GM18873 (cell line): Measurements from ENCODE around the gene PAPOLG.
"Not testable (repeated sequence)": the region's sequence is repeated elsewhere in the genome, so short reads cannot be mapped to it uniquely, and the experiment has no call there.

Source experiments
- ATAC-seq: cut with Tn5 transposase; IDR thresholded peaks from one replicate; pipeline ENCODE4 v1.9.1; 2021; ENCODE audit warnings: mild to moderate bottlenecking, moderate library complexity, moderate number of reproducible peaks; ENCODE audit not compliant: unreplicated experiment, low FRiP score

The PAPOLG gene

DNA sequence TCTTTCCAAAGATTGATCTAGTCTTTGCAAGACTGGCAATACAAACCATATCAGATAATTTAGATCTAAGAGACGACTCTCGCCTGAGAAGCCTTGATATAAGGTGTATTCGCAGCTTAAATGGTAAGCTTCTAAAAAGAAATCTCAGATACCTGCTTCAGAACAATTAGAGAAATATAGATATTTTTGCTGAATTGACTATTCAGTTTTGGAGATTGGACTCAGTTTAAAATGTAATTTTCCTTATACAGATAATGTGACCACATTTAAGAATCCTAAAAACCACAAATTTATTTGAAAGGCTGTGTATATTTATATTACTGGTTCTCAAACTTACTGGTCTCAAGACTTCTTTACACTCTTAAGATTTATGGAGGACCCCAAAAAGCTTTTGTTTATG lies 15.4 kb downstream of the PAPOLG start:
- ATAC-seq: no peak

DNA sequence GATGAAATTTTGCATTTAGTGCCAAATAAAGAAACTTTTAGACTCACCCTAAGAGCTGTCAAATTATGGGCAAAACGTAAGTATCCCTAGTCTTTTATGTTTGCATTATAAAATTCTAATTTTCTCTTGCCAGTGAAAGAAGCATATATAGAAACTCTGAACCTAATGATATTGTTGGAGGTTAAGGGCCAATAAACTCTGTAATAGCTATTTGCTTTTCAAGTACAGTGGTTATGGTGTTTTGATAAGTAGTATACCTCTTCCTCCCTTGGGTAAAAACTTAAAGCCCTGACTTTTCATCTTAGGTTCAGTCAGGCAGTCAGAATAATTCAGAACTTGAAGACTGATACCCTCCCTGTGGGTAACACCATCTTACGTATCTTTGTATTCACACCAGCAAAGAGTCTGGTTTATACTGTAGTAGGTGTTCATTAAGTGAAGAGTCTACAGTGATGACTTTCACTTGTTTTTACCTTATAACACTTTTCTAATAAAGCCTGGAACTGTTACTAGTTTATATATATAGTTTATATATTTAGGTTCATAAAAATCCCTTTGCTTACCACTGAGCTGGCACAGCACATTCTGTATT lies 19.1 kb downstream of the PAPOLG start:
- ATAC-seq: no peak

DNA sequence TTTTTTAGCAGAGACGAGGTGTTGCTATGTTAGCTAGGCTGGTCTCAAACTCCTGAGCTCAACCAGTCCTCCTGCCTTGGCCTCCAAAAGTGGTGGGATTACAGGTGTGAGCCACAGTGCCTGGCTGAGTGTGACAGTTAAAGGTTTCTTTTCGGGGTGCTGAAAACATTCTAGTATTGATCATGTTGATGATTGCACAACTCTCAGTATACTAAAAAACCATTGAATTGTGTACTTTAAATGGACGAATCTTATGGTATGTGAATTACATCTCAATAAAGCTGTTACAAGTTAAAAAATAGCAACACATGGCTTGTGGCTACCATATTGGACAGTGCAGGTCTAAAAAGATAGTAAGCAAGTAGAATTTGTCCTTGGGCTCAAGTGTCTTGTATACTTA lies 22.3 kb downstream of the PAPOLG start:
- no peak for ATAC-seq

DNA sequence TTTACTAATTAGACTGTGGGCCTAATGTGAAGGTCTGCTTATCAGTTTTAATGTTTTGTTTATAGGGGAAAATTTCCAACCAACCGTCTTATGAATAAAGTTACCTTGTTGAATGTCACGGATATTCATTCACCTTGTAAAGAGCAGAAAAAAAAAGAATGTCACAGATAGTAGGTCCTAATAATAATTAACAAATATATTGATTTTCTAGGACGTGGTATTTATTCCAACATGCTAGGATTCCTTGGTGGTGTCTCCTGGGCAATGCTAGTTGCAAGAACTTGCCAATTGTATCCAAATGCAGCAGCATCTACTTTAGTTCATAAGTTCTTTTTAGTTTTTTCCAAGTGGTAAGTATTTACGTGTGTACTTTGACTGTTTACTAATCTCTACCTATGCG lies 23.4 kb downstream of the PAPOLG start:
- no peak for ATAC-seq

DNA sequence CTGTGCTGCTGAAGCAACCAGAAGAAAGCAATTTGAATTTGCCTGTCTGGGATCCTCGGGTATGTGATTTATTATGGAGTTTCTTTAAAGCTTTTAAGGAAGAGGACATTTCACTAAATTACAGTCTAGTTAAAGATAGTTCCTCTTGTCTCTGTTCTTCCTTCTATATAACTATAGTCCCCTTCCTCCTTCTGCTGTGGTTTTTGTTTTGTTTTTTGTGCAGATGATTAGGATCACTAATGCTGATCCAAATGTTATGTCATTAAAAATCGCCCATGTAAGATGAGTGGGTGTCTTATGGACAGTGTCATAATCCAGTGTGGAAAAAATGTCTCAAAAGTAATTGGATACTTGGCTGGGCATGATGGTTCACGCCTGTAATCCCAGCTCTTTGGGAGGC lies 24.7 kb downstream of the PAPOLG start:
- ATAC-seq: no peak

DNA sequence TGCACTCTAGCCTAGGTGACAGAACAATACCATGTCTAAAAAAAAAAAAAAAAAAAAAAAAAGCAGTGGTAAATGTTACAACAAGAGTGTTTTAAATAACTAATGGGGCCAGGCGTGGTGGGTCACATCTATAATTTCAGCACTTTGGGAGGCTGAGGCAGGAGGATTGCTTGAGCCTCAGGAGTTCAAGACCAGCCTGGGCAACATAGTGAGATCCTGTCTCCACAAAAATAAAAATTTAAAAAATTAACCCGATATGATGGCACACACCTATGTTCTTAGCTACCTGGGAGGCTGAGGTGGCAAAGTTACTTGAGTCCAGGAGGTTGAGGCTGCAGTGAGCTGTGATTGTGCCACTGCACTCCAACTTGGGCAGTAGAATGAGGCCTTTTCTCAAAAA lies 37.1 kb downstream of the PAPOLG start:
- ATAC-seq: no peak

DNA sequence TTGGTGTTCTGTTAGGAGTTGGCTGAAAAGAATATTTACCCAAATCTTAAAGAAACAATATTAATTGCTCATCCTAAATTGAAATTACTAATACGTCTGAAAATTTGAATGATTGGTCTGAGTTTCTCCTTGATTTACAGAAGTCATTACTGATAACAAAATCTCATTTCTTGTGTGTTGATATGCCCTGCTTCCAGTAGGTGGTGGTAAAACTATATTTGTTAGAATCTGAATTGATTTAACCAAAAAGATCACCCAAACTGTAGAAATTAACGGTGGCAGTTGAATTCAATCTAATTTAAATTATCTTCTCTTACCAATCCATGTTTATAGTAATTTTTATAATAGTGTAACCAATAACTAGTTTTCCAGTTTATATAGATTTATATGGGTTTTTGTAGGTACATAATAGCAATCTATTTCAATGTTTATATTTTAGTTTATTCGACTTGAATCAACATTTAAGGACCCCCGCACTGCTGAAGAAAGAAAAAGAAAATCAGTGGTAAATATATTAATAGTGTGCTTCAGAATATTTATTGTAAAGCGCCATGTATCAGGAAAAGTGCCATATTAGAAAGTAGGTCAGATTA lies 38.3 kb downstream of the PAPOLG start:
- ATAC-seq: no peak

DNA sequence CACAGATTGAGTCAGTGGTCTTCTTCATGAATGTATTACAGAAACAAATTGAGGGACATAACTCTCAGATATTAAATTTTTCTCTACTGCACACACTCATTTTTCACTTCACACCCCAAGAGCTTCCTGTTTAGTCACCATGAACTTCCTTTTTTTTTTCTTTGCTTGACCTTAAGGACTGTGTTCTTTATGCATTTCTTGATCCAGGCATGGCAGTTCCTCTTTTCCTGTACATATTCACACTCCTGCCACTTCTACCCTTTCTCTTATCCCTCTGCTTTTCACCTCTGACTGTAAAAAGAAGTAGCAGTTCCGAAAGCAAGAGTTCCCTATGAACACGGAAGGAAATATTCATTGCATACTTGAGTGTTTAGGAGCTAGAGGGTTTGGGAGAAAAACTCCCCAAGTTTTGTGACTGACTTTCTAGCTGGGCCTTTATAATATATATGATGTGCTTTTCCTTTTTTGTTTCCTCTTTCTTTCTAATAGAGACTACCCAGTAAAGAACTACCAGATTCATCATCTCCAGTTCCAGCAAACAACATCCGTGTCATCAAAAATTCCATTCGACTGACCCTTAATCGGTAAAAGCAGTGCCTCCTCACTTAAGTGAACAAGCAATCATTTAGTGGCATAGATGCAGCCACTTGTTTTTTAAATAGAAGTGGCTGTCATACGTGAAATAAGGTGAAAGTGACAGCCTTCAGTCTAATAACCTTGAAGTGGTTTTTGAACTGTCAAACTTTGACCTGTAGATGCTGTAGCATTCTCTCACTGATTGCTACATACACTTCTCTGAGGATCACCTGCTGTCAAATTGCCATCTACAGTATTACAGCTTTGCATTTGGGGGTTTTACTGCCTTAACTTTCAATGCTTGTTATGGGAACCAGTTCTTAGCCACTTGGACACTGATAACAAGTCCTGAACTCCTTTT lies 40.8 kb downstream of the PAPOLG start:
- no peak for ATAC-seq

DNA sequence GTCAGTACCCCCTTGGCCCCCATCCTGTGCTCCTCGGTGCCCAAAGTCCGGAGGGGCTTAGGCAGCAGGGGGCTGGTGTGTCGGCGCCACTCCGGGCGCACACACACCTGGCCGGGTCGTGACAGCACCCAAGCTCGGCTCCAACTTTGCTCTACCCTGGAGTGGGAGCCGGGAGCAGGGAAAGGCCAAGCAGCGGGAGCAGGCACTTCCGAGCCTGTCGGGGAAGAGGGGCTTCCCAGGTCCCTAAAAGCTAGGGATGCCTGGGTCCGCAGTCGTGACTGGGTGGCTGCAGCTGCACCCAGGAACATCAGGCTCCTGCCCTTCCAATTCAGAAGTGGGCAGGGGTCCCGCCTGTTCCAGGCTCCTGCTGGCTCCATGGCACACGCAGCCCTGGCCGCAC lies 48.4 kb downstream of the PAPOLG start:
- no peak for ATAC-seq

DNA sequence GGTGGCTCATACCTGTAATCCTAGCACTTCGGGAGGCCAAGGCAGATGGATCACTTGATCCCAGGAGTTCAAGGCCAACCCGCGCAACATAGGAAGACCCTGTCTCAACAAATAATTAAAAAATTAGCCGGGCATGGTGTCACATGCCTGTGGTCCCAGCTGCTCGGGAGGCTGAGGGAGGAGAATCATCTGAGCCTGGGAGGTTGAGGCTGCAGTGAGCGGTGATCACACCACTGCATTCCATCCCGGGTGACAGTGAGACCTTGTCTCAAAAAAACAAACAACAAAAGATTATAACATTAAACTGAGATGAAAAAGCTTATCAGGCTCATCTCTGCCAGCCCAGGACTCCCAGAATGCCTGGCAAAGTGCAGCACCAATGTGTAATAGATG lies 50.5 kb downstream of the PAPOLG start:
- no peak for ATAC-seq

DNA sequence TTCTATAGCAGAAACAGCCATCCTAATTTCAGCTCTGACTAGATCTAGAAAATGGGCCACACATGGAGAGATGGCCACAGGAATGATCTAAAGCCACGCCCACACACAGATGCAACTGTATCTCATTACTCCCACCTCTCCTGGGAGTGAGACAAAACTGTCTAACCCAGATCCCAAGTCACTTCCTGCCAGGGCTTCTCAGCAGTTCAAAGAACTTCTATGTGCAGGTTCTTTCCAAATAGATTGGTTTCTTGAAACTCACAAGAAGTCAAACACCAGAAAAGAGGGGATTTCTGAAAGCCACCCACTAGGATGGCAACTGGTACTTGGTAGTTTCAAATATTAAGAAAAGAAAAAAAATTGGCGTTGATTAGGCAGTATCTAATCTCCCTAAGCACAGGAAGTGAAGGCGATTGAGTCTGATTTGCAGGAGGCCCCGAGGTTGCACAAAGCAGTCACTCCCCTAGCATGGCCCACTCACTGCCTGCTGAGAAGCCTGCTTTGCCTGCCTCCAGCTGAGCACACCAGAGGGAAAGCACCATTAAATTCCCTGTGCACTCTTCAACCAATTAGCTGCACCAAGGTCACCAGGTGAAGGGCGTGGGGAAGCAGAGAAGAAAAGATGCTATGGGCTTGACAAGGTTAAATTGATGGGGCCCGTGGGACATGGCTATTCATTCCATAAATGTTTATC lies 51.1 kb downstream of the PAPOLG start:
- peak; percentile 82 for ATAC-seq

DNA sequence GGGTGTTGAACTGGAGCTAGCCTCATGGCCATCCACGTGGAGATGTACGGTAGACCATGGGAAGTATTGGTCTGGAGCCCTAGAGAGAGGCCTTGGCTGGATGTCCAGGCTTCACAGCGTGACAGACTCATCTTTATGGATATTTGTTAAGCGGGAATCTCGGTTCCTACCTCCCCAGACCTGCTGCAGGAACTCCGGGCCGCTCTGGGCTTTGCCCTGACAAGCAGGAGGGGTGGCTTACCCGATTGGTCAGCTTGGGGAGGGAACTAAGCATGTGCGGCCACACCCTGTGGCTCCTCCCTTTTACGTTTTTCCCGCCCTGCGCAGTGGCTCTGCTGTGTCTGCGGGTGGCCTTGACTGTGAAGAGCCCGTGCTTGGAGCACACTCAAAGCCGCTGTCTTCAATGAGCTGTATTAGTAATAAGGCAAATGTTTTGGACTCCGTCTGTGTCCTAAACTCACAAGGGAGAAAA lies 52.3 kb downstream of the PAPOLG start:
- no peak for ATAC-seq

DNA sequence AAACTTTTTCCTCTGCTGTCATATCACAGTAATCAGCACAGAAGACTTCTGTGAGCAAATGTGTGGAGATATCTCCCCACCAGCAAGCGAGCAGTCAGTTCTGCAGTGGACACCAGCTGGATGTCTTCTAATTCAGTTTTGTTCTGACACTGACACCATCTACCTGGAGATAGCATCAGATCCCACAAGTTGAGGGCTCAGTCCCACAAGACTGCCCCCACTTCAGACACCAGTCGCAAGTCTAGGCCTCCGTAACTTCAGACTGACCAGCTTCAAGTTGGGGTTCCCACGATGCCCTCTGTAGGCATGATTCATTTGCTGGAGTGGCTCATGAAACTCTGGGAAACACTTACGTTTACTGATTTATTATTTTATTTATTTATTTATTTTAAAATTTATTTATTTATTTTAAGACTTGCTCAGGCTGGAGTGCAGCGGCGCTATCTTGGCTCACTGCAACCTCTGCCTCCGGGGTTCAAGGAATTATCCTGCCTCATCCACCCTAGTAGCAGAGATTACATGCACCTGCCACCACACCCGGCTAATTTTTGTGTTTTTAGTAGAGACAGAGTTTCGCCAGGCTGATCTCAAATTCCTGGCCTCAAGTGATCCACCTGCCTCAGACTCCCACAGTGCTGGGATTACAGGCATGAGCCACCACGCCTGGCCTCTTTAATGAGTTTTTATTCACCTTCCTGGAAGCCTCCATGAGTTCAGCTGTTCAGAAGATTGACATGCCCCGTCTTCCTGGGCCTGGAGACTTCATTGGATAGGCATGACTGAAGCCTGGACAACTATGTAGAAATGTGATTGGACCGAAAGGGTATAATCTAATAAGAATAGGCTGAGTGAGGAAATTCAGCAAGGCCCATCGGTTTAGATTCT lies 55.7 kb downstream of the PAPOLG start:
- no peak for ATAC-seq

DNA sequence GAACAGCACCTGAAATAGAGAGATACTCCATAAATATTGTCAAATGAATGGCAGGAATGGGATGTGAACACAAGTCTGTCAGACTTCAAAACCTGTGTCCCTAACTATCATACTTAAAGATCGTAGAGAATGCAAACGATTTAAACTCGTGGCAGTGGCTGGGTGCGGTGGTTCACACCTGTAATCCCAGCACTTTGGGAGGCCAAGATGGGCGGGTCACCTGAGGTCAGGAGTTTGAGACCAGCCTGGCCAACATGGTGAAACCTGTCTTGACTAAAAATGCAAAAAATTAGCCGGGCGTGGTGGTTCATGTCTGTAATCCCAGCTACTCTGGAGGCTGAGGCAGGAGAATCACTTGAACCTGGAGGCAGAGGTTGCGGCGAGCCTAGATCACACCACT lies 61.1 kb downstream of the PAPOLG start:
- ATAC-seq: not testable (repeated sequence)

DNA sequence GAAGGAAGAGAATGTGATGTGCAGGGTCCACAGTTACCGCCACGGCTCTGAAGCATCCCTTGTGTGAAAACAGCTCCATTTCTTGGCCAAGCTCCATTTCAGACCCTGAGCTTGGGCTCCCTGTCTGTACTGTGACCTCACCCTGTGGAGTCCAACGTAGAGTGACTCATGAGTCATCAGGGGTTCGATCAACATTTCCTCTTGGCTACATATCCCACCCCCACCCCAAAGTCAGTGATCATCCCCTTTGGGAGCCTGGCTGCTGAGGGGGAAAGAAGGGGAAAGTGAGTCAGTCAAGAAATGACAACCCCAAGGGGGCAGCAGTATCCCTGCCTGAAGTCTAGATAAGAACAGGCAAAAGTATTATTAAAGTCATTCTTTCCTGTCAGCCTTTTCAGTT lies 62.2 kb downstream of the PAPOLG start:
- ATAC-seq: no peak

DNA sequence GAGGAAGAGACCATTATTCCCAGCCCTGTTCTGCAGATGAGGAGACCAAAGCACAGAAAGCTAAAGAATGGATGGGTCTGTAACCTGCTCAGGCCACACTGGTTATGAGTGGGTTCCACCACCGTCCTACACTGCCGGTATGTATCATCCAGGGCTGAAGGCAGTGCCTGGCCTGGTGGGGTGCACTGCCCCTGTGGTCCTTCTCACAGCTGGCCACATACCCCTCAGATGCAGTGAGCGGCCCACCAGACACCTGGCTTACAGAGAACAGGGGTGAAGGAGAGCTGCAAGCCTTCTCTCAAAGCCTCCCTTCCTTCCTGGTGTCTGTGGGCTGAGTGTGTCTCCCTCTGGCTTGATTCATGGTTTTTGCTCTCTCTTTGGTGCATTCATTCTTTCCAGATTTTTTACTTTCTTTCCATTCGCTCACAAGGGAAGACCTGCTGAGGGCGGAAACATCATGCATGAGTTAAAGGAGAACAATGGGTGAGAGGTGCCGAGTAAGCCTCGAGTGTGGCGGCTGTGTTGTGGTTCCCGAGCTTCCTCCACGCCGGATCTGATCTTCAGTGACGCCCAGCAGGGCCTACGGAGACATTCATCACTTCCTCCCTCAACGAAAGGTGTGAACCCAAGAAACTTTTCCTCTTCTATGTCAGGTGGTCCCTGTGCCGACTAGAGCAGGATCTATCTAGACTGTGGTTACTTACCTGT lies 63.2 kb downstream of the PAPOLG start:
- no peak for ATAC-seq

DNA sequence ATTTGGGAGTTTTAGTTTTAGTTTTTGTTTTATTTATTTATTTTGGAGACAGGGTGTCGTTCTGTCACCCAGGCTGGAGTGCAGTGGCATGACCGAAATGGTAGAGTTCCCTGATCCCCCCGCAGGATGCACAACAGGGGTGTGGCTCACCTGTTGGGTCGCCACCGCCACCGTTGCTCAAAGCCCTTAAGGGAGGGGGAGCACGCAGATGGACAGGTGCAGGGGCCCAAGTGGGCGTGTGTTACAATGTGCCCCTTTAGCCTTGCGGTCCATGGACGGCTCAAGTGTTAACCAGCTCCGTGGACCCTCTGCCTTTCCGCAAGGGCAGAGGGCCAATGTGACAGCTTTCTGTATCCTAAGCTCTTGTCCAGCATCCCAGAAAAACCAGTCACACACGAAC lies 63.9 kb downstream of the PAPOLG start:
- no peak for ATAC-seq

DNA sequence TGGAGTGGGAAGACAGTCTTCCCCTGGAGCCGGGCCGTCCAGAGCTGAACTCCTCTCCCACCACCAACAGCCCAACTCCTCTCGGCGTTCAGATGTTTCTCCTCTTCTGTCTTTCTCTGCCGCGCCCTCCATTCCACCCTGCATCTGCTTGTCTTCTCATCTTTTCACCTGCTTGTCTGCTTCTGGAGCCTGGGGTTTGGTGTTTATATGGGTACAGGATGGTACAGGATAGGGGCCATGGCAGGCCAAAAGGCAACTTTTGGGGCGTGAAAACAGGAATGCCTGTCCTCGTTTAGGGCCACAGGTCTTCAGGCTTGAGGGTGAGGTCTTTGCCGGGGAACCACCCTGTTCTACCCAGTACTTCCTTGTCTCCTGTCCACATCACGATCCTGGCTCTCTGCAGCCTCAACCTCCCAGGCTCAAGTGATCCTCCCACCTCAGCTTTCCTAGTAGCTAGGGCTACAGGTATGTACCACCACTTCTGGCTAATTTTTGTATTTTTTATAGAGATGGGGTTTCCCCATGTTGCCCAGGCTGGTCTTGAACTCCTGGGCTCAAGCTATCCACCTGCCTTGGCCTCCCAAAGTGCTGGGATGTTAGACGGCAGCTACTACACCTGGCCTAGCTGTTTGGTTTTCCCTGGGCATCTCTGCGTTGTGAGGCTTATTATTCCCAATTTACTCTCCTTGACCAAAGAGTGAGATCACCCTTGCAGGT lies 64.5 kb downstream of the PAPOLG start:
- no peak for ATAC-seq

DNA sequence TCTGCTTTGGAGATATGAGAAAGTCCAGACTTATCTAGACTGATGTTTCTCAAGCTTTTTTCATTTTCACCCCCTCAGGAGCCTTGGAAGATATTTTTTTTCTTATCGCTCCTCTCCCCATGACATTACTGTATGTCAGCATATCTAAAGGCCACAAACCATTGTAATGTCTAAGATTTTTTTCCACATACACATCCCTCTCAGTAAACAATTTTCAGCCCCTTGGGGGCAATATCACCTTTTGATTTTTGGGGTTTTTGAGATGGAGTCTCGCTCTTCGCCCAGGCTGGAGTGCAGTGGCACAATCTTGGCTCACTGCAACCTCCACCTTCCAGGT lies 65.0 kb downstream of the PAPOLG start:
- ATAC-seq: no peak
